Stimulated activated CD8-positive, alpha-beta memory T cell treated with anti-CD3 and anti-CD28 coated beads, Interleukin-2, amount 100 ng/mL, for 1 hour (primary cell): ENCODE measurements around the gene STUM.

ENCODE experiments used
- DNase-seq, 2 donors: peaks; one replicate each; pipeline ENCODE4 v3.0.0-alpha.2; 2020; ENCODE audit warnings: low read depth in 2 of 2

Gene STUM

GRCh38 chr1:226533220-226533619 is 15.3 kb upstream of the STUM start:
- no peak for DNase-seq

DNA sequence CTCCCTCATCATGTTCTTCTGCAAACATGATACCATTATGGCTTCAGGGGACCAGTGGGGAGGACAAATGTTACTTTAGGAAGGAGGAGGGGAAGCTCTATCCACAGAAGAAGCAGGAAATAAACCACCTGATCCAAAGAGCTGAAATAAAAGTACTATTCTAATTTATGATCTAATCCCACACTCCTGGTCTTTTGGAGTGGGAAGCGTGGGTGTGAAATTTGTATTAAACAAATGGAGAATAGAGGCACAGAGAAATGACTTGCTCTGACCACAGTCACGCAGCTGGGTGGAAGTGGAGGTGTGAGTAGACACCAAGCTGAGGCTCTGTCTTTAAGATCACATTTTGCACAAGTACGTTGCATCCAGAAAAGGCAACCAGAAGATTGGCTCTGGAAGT is 14.5 kb upstream of the STUM start:
- no peak for DNase-seq

- no peak for DNase-seq
These were observed 13.9 kb upstream of the STUM start for GRCh38 chr1:226534645-226535044.

- no peak for DNase-seq
These were observed 12.9 kb upstream of the STUM start for GRCh38 chr1:226535666-226536065.

- DNase-seq: no peak
These were observed 7.3 kb upstream of the STUM start for GRCh38 chr1:226541231-226541630.

- no peak for DNase-seq
These were observed 6.6 kb upstream of the STUM start for GRCh38 chr1:226541631-226542622.

DNA sequence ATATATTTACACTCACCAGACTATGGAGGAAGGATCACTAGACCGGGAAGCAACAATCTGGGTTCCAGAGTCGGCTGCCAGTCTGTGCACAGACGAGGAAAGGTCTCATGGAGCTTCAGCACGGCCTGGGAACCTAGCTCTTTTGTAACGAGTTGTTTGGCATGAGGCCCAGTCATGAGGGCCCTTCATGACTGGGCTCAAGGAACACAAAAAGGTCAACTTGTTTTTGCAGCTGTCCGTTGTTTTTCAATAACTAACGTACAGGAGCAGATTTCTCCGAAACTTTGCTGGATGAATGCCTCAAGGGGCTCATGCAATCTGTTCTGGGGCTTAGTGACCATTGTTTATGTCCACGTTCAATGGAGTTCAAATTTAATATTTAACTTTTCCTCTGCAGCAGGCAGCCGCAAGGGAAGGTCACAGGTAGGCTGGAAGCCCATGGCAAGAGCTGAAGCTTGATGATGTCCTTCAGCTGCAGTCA is 5.9 kb upstream of the STUM start:
- no peak for DNase-seq

- no peak for DNase-seq
These were observed 2.5 kb upstream of the STUM start for GRCh38 chr1:226545836-226546596.

DNA sequence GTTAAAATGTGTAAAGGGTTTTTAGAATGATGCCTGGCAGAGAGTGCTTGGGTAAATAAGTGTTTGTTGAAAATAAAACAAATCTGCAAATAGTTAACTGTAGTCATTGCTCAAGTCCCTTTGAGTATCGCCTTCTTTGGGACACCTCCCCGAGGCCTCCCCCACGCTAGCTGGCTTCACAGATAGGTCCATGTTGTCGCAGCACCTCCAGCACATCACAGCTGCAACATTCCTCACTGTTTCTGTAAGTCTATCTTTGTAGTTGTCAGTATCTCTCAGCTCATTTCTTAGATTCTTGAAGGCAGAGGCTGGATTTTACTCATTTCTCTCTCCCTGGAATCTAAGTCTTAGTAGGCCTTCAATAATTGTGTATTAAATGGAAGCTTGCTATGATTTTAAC is 1.6 kb upstream of the STUM start:
- DNase-seq: no peak

GRCh38 chr1:226547754-226548191 is 791 bp upstream of the STUM start:
- DNase-seq: peak; percentile 26 to 37

DNA sequence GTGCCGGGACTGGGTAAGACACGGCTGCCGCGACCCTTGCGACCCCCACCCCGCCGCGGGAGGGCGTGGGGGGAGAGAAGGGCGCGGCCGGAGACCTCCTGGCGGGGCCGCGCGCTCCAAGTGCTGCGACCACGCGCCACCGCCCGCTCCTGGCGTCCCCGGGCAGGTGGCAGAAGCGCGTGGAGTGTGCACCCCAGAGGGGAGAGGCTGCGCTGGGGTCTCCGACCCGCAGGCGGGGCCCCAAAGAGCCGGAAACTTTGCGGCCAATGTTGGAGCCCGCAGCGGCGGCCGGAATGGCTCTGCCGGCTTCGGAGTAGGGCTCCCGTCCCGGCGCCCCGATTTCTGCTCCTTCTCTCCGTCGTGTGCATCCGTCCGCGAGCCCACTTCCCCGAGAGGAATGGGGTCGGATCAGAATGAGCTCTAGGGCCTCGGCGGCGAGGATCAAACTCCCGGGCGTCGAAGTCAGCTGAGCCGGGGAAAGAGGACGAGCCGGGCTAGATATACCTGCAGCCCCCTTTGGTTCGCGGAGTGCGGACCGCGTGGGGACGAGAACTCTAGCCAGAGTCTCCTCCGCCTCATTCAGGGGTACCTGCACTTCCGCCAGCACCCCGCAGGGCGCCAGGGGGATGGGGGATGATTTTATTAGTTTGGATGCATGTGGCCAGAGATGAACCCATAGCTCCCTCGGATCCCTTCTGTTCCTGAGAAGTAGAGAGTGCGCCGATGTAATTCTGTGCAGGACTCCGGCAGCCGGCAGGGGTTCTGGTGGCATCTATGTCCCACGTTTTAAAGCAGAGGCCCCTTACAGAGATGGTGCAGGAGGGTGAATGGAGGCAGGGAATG is 751 bp downstream of the STUM start:
- no peak for DNase-seq

GRCh38 chr1:226549937-226550671 is 1.5 kb downstream of the STUM start:
- DNase-seq: no peak

GRCh38 chr1:226550672-226551041 is 2.1 kb downstream of the STUM start:
- DNase-seq: no peak

DNA sequence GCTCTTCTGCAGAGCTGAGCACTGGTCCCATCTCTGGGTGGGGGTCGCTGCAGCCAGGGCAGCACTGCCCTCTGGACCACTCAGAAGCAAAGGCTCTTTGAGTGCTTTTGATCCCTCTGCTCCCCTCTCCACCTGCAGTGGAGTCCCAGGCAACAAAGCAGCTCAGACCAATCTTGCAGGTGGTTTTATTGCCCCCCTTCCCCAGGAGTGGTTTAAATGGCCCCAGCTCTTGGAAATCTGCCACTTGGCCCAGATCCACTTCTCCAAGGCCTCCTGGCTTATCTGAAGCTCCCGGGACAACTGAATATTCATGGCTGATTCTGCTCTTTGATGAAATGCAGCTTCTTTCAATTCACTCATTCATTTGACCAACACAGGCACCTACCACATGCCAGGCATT is 2.7 kb downstream of the STUM start:
- no peak for DNase-seq

GRCh38 chr1:226552061-226552460 is 3.5 kb downstream of the STUM start:
- no peak for DNase-seq

GRCh38 chr1:226553266-226553923 is 4.8 kb downstream of the STUM start:
- DNase-seq: no peak

GRCh38 chr1:226553924-226554282 is 5.3 kb downstream of the STUM start:
- DNase-seq: no peak

- DNase-seq: no peak
These were observed 6.5 kb downstream of the STUM start for GRCh38 chr1:226555092-226555491.

GRCh38 chr1:226557424-226557823 is 8.9 kb downstream of the STUM start:
- no peak for DNase-seq

GRCh38 chr1:226558036-226558650 is 9.6 kb downstream of the STUM start:
- no peak for DNase-seq
